HG02884 (cell line): ENCODE data around the gene TMEM129.

Source experiments
- ATAC-seq: cut with Tn5 transposase; IDR thresholded peaks from one replicate; pipeline ENCODE4 v1.9.1; 2021; ENCODE audit warnings: mild to moderate bottlenecking, moderate library complexity; ENCODE audit not compliant: unreplicated experiment

Gene TMEM129

DNA sequence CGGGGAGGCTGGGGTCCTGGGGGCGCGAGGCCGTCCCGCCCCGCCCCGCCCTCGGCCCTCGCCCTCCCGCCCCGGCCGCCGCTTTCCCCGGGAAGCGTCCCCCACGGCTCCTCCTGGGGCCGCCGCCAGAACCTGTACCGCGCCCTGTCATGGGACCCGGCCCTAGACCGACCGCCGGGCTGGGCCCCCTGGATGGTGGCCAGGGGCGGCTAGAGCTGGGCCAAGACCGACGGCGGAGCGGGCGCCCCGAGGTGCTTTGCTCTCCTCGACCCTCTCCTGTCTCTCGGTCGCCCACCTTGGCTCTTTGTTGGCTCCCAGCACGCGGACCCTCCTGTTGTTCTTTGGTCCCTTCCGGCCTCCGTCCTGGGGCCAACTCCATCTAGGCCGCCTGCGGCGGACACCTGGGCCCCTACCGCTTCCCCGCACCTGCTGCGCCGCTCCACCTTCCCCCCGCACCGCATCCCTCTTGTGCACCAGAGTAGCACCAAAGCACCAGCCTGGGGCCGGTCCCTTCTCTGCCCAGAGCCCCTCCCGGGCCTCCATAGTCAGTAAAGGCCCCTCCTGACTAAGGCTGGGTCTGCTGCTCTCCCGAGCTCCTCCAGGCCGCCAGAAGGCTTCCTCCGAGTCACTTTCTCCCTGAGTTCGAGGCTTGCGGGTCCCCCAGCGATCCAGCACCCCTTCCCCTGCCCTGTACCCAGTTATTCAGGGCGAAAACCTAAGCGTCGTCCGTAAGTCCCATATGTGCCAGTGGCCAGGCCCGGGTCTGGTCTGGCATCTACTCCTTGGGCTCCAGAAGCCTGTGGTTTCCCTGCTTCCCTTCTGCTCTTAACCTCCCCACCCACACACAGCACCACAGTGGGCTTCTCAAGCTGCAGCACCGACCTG lies 785 bp upstream of the TMEM129 start:
- no peak for ATAC-seq

DNA sequence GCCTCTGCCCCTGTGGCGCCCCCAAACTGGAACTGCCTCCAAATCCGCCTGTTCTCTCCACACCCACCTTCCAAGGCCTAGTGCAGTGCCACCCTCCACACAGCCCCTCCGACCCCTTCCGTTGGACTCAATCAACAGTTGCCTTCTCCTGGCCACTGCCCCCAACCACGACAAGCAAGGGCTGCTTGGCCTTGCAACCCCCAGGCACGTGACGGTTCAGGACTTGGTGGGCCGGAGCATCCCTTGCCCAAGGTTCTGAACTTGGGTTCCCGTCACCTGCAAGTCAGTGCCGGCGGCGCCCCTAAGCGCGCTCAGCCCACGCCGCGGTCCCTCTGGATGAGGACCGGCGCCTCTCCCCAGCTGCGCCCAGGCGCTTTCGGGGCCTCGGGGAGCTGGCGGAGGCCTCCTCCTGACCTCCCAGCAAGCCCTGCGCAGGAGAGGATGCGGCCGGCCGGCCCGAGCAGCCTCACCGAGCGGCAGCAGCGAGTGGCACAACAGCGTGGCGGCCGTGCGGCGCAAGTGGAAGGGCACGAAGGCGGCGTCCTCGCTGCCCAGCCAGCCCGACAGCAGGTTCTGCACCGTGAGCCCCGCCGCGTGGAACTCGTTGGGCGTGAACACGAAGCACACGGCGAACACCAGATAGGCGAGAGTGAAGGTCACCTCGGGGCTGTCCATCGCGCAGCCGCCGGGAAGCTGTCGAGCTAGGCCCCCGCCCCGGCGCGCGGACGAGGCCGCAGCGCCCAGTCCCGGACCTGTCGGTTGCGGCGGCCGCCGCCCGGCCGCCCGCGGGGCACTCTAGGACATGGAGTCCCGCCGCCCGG lies 750 bp downstream of the TMEM129 start:
- ATAC-seq: no peak

- no peak for ATAC-seq
Observed at GRCh38 chr4:1718095-1718850, 2.9 kb downstream of the TMEM129 start.

DNA sequence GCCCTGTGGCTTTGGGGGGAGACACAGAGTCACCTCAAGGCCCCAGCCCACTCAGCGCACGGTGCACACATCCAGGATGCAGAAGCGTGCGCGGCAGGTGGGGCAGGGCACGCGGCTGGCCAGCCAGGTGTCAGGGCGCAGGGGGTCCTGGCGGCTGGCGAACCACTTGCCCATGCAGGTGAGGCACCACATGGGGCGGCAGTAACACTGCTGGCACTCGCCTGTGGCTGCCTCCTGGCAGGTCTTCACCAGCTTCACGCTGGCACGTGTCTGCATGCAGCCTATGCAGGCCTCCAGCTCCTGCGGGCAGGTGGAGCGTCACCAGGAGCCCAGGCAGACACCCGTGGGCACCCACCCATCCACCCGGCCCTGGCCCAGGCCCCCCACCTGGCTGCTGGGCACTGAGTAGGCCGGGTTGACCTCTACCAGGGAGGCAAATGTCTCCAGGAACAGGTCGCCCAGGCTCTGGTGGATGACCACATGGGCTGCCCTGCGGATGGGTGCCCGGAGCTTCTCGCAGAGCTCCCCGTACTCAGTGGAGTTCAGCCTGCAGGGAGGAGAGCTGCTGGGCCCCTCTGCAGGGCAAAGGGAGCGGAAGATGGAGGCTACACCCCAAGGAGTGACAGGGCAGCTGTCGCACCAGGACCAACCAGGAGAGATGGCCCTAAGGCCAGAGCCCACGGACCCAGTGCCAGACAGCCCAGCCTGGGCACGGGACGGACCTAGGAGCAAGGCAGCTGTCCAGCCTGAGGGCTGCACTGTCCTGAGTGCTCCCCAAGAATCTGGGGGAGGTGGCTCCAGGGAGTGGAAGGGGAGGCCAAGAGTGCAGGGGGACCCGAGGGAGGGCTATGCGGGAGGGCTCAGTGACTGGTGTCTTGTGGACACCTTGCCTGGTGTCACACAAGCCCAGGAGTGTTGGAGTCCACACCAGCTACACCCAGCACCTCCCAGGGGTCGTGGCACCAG lies 3.7 kb downstream of the TMEM129 start:
- ATAC-seq: no peak

GRCh38 chr4:1716065-1716945 lies 4.8 kb downstream of the TMEM129 start:
- ATAC-seq: no peak

- ATAC-seq: no peak
Observed at GRCh38 chr4:1715002-1715758, 5.9 kb downstream of the TMEM129 start.

DNA sequence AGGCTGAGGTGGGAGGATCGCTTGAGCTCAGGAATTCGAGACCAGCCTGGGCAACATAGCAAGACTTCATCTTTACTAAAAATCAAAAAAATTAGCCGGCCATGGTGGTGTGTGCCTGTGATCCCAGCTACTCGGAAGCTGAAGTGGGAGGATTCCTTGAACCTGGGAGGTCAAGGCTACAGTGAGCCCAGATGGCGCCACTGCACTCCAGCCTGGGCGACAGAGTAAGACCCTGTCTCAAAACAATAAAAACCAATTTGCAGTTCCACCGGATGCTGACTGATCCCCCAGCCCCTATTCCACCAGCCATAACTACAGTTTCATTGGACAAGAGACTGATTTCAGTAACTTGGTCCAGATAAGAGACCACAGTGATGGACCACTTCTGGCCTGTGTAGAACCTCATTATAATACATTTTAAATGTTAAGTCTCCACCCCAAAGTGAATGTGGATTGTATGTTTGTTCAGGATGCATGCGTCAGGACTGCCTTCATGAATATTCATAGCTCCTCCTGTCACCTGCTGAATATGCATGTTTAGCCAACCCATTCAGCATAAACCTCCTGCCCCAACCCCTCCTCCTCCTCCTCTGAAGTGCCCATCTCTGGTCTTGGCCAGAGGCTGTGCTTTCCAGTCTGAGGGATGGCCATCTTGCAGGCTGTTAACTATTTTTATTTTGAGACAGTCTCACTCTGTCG lies 6.7 kb downstream of the TMEM129 start:
- ATAC-seq: no peak

GRCh38 chr4:1713003-1713851 lies 7.9 kb downstream of the TMEM129 start:
- peak; percentile 4 for ATAC-seq

DNA sequence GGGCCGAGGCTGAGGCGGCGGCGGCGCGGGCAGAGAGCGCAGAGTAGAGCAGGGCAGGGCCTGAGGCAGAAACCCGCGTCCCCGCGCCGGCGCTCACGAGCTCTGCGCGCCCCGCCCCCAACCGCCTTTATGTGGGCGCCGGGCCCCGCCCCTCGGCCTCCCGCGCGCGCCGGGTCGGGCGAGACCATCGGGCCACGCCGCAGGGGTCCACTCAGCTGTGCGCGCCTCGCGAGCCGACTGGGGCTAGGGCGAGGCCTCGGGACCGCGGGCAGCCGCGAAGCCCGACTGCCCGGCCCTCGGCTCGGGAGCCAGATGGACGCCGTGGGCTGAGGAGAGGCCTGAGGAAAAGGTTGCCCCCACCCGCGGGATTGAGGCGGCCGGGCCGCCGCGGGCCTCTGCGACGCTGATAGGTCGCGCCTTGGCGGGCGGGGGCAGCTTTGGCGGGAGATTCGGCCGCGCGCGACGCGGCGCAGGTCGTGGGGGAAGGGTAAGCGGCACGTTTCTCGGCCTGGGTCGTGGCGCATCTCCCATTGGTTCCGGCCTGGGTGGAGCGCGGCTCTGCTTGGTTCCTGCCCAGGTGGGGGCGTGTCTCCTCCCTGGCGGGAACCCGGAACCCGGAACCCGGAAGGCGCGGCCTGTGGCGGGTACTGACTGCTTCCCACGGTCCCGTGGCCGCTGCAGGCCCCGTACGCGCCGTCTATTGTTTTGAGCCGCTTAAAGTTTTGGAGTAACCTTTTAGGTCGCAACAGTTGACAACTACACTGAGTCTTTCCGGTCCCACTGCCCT lies 8.7 kb downstream of the TMEM129 start, which contains the start of gene SLBP:
Gene SLBP, minus strand, starts transcription at position 104 of the 787 bp plus-strand sequence. CDS start 131 bp downstream, outside the sequence.
- peak; percentile 78 for ATAC-seq

- ATAC-seq: peak; percentile 4
Observed at GRCh38 chr4:1711571-1712215, 9.4 kb downstream of the TMEM129 start.

- no peak for ATAC-seq
Observed at GRCh38 chr4:1711055-1711570, 10.0 kb downstream of the TMEM129 start.

DNA sequence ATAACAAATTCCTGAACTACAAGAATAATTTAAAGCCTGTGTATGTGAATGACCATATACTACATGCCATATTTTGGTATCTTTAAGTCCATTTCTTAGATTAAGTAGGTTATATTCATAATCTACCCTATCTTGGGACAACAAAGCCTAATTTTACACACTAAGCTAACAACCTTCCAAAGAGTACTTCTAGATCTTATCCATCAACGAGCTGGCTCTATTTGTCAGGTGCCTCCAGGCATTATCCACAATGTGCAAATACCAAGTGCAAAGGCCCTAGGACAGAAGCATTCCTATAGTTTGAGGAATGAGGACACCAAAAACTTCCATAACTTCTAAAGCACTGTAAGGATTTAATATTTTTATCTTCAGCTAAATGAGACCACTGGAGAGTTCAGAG lies 12.5 kb downstream of the TMEM129 start:
- no peak for ATAC-seq

- ATAC-seq: no peak
Observed at GRCh38 chr4:1706358-1706757, 14.8 kb downstream of the TMEM129 start.

GRCh38 chr4:1705732-1706131 lies 15.4 kb downstream of the TMEM129 start:
- ATAC-seq: no peak

GRCh38 chr4:1703867-1704266 lies 17.3 kb downstream of the TMEM129 start:
- no peak for ATAC-seq
